GM12872 (cell line): ENCODE measurements around the gene DPP8.

Source experiments
- TF ChIP-seq, protein P1 (sequence below): IDR thresholded peaks from 3 replicates; pipeline ENCODE4 v1.5.1; 2011; ENCODE audit warnings: low read depth, mild to moderate bottlenecking, low read length, moderate library complexity; ENCODE audit not compliant: insufficient read depth

DPP8 gene

DNA sequence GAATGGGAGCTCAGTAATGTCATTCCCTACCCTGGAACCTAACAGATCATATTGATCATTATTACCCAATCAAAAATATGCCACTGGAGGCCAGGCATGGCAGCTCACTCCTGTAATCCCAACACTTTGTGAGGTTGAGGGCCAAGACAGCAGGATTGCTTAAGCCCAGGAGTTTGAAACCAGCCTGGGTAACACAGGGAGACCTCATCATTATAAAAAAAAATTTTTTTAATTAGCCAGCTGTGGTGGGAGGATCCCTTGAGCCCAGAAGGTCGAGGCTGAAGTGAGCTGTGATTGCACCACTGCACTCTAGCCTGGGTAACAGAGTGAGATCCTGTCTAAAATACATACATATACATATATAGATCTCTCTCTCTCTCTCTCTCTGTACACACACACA is 104.9 kb downstream of the DPP8 start:
- TF ChIP-seq, protein P1, sequence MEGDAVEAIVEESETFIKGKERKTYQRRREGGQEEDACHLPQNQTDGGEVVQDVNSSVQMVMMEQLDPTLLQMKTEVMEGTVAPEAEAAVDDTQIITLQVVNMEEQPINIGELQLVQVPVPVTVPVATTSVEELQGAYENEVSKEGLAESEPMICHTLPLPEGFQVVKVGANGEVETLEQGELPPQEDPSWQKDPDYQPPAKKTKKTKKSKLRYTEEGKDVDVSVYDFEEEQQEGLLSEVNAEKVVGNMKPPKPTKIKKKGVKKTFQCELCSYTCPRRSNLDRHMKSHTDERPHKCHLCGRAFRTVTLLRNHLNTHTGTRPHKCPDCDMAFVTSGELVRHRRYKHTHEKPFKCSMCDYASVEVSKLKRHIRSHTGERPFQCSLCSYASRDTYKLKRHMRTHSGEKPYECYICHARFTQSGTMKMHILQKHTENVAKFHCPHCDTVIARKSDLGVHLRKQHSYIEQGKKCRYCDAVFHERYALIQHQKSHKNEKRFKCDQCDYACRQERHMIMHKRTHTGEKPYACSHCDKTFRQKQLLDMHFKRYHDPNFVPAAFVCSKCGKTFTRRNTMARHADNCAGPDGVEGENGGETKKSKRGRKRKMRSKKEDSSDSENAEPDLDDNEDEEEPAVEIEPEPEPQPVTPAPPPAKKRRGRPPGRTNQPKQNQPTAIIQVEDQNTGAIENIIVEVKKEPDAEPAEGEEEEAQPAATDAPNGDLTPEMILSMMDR = no peak

DNA sequence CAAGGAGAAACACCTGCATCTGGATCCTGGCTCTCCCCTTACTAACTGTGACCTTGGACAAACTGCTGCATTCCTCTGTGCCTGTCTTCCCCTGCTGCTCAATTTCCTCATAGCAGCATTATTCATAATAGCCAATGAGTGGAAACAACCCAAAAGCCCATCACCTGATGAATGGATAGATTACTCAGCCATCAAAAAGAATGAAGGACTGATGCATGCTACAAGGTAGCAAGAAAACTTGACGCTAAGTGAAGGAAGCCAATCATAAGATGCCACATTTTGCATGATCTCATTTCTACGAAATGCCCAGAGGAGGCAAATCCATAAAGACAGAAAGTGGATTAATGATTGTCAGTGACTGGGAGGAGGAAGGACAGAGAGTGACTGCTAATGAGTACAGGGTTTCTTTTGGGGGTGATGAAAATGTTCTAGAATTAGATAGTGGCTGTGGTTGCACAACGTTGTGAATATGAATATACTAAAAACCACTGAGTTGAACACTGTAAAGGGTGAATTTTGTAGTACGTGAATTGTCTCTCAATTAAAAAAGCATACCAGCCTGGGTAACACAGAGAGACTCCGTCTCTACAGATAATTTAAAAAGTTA is 105.9 kb downstream of the DPP8 start:
- TF ChIP-seq, protein P1 = no peak

DNA sequence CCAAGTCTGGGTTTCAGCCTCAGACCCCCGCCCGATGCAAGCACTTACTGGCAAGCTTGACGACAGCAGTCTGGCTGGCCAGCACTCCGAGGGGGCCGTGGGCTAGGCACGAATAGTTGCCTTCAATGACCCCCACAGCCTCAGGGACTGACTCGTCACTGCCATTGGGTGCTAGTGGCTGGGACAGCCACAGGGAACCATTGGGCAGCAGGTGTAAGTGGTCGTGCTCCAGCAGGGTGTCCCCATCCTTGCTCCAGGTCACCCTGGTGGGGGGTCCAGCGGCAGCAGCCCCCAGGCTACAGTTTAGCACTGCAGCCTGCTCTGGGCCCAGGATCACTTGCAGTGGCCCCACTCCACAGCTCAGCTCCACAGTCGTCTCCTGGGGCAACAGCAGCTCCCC is 106.5 kb downstream of the DPP8 start:
- TF ChIP-seq, protein P1 = no peak

DNA sequence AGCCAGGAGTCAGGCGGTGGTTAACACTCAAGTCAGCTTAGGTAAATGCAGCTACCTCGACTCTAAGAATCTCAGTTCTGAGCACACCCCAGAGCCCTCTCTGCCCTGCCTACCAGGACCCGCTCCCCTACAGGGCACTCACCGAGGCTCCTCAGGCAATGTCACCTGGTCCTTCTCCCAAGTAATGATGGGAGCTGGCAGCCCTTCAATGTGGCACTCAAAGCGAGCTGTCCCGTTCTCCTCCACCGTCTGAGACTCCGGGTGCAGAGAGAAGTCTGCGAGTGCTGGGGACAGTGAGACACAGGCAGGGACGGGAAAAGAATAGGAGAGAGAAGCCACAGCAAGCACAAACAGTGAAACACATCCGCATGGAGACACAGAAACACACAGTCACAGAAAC is 107.5 kb downstream of the DPP8 start:
- TF ChIP-seq, protein P1 = no peak

DNA sequence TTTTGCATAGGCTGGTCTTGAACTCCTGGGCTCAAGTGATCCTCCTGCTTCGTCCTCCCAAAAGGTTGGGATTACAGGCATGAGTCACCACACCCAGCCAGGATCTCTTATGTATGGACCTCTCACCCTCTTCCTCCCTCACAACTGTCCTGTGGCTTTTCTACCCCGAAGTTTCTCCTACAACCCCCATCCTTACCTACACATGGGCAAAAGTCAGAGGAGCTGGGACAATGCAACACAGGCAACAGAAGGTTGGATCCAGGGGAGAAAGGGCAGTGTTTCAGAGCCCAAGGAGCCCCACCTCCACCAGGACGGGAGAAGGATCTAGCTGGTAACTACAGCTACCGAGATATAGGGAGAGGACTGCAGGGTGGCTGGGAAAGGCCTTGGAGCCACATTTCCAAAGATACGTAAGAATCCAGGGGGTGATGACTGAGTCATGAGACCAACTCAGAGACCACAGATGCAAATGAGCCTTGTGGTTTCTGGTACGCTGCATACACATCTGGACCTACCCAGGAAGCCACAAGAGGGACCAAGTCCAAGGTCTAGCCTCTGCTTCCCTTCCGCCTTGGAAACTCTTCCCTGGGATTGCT is 108.4 kb downstream of the DPP8 start:
- TF ChIP-seq, protein P1 = no peak

DNA sequence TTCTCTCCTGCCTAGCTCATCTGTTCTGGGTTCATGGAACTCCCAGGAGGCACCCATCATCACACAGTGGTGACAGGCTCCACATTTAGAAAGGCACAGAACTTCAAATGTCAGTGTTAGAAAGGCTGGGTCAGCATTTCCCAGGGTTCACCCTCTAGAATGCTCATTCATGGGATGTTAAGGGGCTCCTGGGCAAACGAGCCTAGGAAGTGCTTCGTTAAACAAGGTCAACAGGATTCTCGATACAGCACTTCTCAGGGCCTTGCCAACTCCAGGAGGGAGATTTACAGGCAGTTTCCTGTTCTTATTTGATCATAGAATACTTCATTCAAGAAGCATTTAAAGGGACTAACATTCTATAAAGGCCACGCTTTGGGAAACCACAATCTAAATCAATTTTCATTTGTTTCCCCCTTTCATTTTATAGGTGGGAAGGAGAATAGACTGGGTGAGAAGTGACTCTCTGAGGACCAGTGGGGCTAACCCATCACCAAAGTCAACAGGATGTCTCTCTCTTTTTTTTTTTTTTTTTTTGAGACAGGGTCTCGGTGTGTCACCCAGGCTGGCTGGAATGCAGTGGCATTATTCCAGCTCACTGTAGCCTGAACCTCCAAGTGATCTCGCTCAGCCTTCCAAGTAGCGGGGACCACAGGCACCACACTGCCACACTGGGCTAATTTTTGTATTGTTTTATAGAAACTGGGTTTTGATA is 109.0 kb downstream of the DPP8 start:
- TF ChIP-seq, protein P1 = no peak

DNA sequence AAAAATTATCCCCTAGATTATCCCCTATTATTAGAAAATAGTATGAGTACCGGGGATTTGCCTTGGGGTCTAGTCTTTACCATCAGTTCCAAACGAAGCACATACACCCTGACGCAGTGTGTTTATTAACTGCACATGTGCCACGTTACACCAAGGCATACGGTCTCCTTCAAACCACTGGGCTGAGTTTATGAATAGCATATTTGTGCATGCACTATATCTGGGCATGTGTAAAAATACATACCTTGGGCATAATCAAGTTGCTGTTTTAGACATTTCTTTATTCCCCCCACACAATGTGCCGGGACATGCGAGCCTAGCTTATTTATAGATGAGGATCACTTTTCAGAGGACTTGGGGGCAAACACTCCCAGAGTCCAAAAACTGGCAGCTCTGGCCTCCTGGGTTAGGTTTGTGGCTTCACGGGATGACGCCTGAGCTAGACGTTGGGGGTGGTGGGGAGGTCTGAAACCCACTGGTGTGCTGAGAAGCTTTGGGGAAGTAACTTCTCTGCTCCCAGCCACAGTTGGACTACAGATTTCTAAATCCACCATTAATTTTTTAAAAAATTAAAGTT is 111.0 kb downstream of the DPP8 start:
- TF ChIP-seq, protein P1 = no peak
